Measurements from ENCODE around the gene PCNA.
"Not testable (repeated sequence)": the region's sequence is repeated elsewhere in the genome, so short reads cannot be mapped to it uniquely, and the experiment has no call there.

The PCNA gene

GRCh38 chr20:5141615-5142014, 21.9 kb upstream of the PCNA start:
- no peak for DNase-seq

GRCh38 chr20:5140195-5140594, 20.4 kb upstream of the PCNA start:
- no peak for DNase-seq

GRCh38 chr20:5136096-5136495, 16.3 kb upstream of the PCNA start:
- DNase-seq = no peak

GRCh38 chr20:5135363-5136012, 15.7 kb upstream of the PCNA start:
- DNase-seq = no peak

GRCh38 chr20:5133998-5134397, 14.2 kb upstream of the PCNA start:
- no peak for DNase-seq

- no peak for DNase-seq
These were observed 11.7 kb upstream of the PCNA start for GRCh38 chr20:5131502-5131901.

- DNase-seq = no peak
These were observed 9.1 kb upstream of the PCNA start for GRCh38 chr20:5128886-5129285.

GRCh38 chr20:5127859-5128424, 8.2 kb upstream of the PCNA start:
- DNase-seq = no peak

- DNase-seq = peak; percentile 38 to 66
These were observed 7.6 kb upstream of the PCNA start for GRCh38 chr20:5127204-5127858.

- DNase-seq = peak; percentile 99
These were observed 6.9 kb upstream of the PCNA start, which contains the start of gene CDS2 for GRCh38 chr20:5126512-5127203. Gene CDS2, plus strand, starts transcription at chr20:5127008. Its CDS starts 85 bp downstream, at chr20:5127093.

GRCh38 chr20:5122873-5123260, 3.1 kb upstream of the PCNA start:
- no peak for DNase-seq

- no peak for DNase-seq
These were observed 373 bp upstream of the PCNA start for GRCh38 chr20:5120185-5120476.

- DNase-seq = no peak
These were observed 669 bp downstream of the PCNA start for GRCh38 chr20:5119143-5119434.

GRCh38 chr20:5118220-5119142, 1.3 kb downstream of the PCNA start:
- peak in 1 of 2 experiments; percentile 10 for DNase-seq

- DNase-seq = no peak
These were observed 2.9 kb downstream of the PCNA start for GRCh38 chr20:5116875-5117274.

GRCh38 chr20:5114403-5114802, 5.4 kb downstream of the PCNA start:
- no peak for DNase-seq

GRCh38 chr20:5113615-5113986, 6.2 kb downstream of the PCNA start:
- DNase-seq = no peak

- DNase-seq = no peak
These were observed 10.5 kb downstream of the PCNA start for GRCh38 chr20:5109276-5109675.

GRCh38 chr20:5104479-5104878, 15.3 kb downstream of the PCNA start:
- DNase-seq = no peak

GRCh38 chr20:5100684-5101347, 18.9 kb downstream of the PCNA start:
- DNase-seq = peak; percentile 38 to 73

GRCh38 chr20:5099909-5100308, 19.8 kb downstream of the PCNA start:
- not testable (repeated sequence) for DNase-seq

- DNase-seq = not testable (repeated sequence)
These were observed 20.7 kb downstream of the PCNA start for GRCh38 chr20:5099009-5099408.

- peak; percentile 58 to 67 for DNase-seq
These were observed 23.3 kb downstream of the PCNA start for GRCh38 chr20:5096463-5096862.

Data from NCI-H524 (cell line).